ENCODE data around the gene RELA. TPM values are rescaled to one million over a fixed set of nuclear protein-coding genes. Genes with fewer than 3 reads are reported as not detected.
A peak's percentile ranks its signal among the peaks of the same experiment; 100 is the strongest.
"Not testable (repeated sequence)": the region's sequence is repeated elsewhere in the genome, so short reads cannot be mapped to it uniquely, and the experiment has no call there.

Gene RELA
- total RNA-seq, 1 donor from 2014 or later: 62.6 TPM

GRCh38 chr11:65672180-65672860, 9.6 kb upstream of the RELA start:
- H3K4me3 Mint-ChIP-seq (ENCODE audit: unreplicated experiment): no peak overlapping the region
- no peaks in the 10 kb centered on the region for H3K27me3 Mint-ChIP-seq (ENCODE audit: unreplicated experiment)

GRCh38 chr11:65663639-65664200, 1.0 kb upstream of the RELA start:
- Mint-ChIP-seq H3K4me1 (ENCODE audit: unreplicated experiment) (peaks cover 13% of the 10 kb centered on the region), H3K27me3 (ENCODE audit: unreplicated experiment) (peaks cover 11% of the 10 kb centered on the region), H3K9me3 (ENCODE audit: unreplicated experiment) (no peaks in the 10 kb centered on the region), H3K4me3 (ENCODE audit: unreplicated experiment) (peak overlapping the region; percentile 88), H3K36me3 (ENCODE audit: low read depth, unreplicated experiment) (peaks cover 20% of the 10 kb centered on the region), H3K27ac (ENCODE audit: unreplicated experiment) (peak overlapping the region; percentile 23)
- peak; percentile 30 for DNase-seq (ENCODE audit: low spot score)
- TF ChIP-seq, protein P1, sequence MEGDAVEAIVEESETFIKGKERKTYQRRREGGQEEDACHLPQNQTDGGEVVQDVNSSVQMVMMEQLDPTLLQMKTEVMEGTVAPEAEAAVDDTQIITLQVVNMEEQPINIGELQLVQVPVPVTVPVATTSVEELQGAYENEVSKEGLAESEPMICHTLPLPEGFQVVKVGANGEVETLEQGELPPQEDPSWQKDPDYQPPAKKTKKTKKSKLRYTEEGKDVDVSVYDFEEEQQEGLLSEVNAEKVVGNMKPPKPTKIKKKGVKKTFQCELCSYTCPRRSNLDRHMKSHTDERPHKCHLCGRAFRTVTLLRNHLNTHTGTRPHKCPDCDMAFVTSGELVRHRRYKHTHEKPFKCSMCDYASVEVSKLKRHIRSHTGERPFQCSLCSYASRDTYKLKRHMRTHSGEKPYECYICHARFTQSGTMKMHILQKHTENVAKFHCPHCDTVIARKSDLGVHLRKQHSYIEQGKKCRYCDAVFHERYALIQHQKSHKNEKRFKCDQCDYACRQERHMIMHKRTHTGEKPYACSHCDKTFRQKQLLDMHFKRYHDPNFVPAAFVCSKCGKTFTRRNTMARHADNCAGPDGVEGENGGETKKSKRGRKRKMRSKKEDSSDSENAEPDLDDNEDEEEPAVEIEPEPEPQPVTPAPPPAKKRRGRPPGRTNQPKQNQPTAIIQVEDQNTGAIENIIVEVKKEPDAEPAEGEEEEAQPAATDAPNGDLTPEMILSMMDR (IDR thresholded peaks at IDR 0.05; ENCODE audit: unreplicated experiment): no peak

More at GRCh38 chr11:65672180-65672860, 9.6 kb upstream of the RELA start:
- Mint-ChIP-seq H3K27ac (ENCODE audit: unreplicated experiment) (no peak overlapping the region), H3K36me3 (ENCODE audit: low read depth, unreplicated experiment) (no peaks in the 10 kb centered on the region), H3K9me3 (ENCODE audit: unreplicated experiment) (no peaks in the 10 kb centered on the region), H3K4me1 (ENCODE audit: unreplicated experiment) (no peaks in the 10 kb centered on the region)
- no peak for DNase-seq (ENCODE audit: low spot score)
- TF ChIP-seq, protein P1 (IDR thresholded peaks at IDR 0.05; ENCODE audit: unreplicated experiment): no peak

- Mint-ChIP-seq H3K4me1 (ENCODE audit: unreplicated experiment) (peaks cover 19% of the 10 kb centered on the region), H3K27ac (ENCODE audit: unreplicated experiment) (peak overlapping the region; percentile 64), H3K9me3 (ENCODE audit: unreplicated experiment) (no peaks in the 10 kb centered on the region), H3K4me3 (ENCODE audit: unreplicated experiment) (peak overlapping the region; percentile 91), H3K27me3 (ENCODE audit: unreplicated experiment) (peaks cover 14% of the 10 kb centered on the region), H3K36me3 (ENCODE audit: low read depth, unreplicated experiment) (peaks cover 28% of the 10 kb centered on the region)
- TF ChIP-seq, protein P1 (IDR thresholded peaks at IDR 0.05; ENCODE audit: unreplicated experiment): no peak
- no peak for DNase-seq (ENCODE audit: low spot score)
Measured at GRCh38 chr11:65662247-65662798, 393 bp downstream of the RELA start.

GRCh38 chr11:65661599-65662246, 993 bp downstream of the RELA start:
- Mint-ChIP-seq H3K27me3 (ENCODE audit: unreplicated experiment) (peaks cover 16% of the 10 kb centered on the region), H3K27ac (ENCODE audit: unreplicated experiment) (no peak overlapping the region), H3K4me1 (ENCODE audit: unreplicated experiment) (peaks cover 21% of the 10 kb centered on the region), H3K4me3 (ENCODE audit: unreplicated experiment) (peak overlapping the region; percentile 91), H3K9me3 (ENCODE audit: unreplicated experiment) (no peaks in the 10 kb centered on the region), H3K36me3 (ENCODE audit: low read depth, unreplicated experiment) (peaks cover 34% of the 10 kb centered on the region)
- TF ChIP-seq, protein P1 (IDR thresholded peaks at IDR 0.05; ENCODE audit: unreplicated experiment): no peak
- peak; percentile 8 for DNase-seq (ENCODE audit: low spot score)

- Mint-ChIP-seq H3K4me3 (ENCODE audit: unreplicated experiment) (peak overlapping the region; percentile 78), H3K4me1 (ENCODE audit: unreplicated experiment) (peaks cover 25% of the 10 kb centered on the region), H3K36me3 (ENCODE audit: low read depth, unreplicated experiment) (peaks cover 42% of the 10 kb centered on the region), H3K27me3 (ENCODE audit: unreplicated experiment) (peaks cover 23% of the 10 kb centered on the region)
- not testable (repeated sequence) for H3K27ac Mint-ChIP-seq (ENCODE audit: unreplicated experiment); DNase-seq (ENCODE audit: low spot score); H3K9me3 Mint-ChIP-seq (ENCODE audit: unreplicated experiment)
Measured at GRCh38 chr11:65660908-65661307, 1.8 kb downstream of the RELA start.
